ENCODE data around the gene RNF43. TPM values are rescaled to one million over a fixed set of nuclear protein-coding genes. Genes with fewer than 3 reads are reported as not detected.
A peak's percentile ranks its signal among the peaks of the same experiment; 100 is the strongest.

The RNF43 gene
- total RNA-seq, 4 donors from 2014 or later = 46.9 to 104 (median 85.4) TPM

GRCh38 chr17:58373003-58373402 lies 44.3 kb downstream of the RNF43 start:
- Histone ChIP-seq H3K9me3 (no peaks in the 10 kb centered on the region), H3K4me1 (peaks cover 0 to 51% (median 4%) of the 10 kb centered on the region in 4 donors), H3K36me3 (no peaks in the 10 kb centered on the region), H3K4me3 (no peak overlapping the region), H3K27ac (no peak overlapping the region), H3K27me3 (no peaks in the 10 kb centered on the region)
- TF ChIP-seq POLR2A (IDR thresholded peaks at IDR 0.05) = no peak
- TF ChIP-seq, protein P1, sequence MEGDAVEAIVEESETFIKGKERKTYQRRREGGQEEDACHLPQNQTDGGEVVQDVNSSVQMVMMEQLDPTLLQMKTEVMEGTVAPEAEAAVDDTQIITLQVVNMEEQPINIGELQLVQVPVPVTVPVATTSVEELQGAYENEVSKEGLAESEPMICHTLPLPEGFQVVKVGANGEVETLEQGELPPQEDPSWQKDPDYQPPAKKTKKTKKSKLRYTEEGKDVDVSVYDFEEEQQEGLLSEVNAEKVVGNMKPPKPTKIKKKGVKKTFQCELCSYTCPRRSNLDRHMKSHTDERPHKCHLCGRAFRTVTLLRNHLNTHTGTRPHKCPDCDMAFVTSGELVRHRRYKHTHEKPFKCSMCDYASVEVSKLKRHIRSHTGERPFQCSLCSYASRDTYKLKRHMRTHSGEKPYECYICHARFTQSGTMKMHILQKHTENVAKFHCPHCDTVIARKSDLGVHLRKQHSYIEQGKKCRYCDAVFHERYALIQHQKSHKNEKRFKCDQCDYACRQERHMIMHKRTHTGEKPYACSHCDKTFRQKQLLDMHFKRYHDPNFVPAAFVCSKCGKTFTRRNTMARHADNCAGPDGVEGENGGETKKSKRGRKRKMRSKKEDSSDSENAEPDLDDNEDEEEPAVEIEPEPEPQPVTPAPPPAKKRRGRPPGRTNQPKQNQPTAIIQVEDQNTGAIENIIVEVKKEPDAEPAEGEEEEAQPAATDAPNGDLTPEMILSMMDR (IDR thresholded peaks at IDR 0.05) = no peak
- DNase-seq = no peak

- Histone ChIP-seq H3K4me1 (peaks cover 0 to 55% (median 6%) of the 10 kb centered on the region in 4 donors), H3K9me3 (no peaks in the 10 kb centered on the region), H3K36me3 (no peaks in the 10 kb centered on the region), H3K27me3 (no peaks in the 10 kb centered on the region), H3K4me3 (no peak overlapping the region), H3K27ac (peak overlapping the region in 2 of 4 donors; percentile 65 to 66)
- TF ChIP-seq POLR2A (IDR thresholded peaks at IDR 0.05) = no peak
- TF ChIP-seq, protein P1 (IDR thresholded peaks at IDR 0.05) = no peak
- DNase-seq = no peak
Observed at GRCh38 chr17:58371300-58371950, 45.9 kb downstream of the RNF43 start.

GRCh38 chr17:58370716-58371115 lies 46.6 kb downstream of the RNF43 start:
- no peaks in the 10 kb centered on the region for H3K36me3 ChIP-seq
- H3K27me3 ChIP-seq = no peaks in the 10 kb centered on the region
- H3K9me3 ChIP-seq = no peaks in the 10 kb centered on the region
- no peak overlapping the region for H3K4me3 ChIP-seq
- peak overlapping the region in 2 of 4 donors; percentile 65 to 66 for H3K27ac ChIP-seq
- DNase-seq = no peak
- TF ChIP-seq, protein P1 (IDR thresholded peaks at IDR 0.05) = no peak
- TF ChIP-seq POLR2A (IDR thresholded peaks at IDR 0.05) = no peak
- peaks cover 0 to 58% (median 7%) of the 10 kb centered on the region in 4 donors for H3K4me1 ChIP-seq

DNA sequence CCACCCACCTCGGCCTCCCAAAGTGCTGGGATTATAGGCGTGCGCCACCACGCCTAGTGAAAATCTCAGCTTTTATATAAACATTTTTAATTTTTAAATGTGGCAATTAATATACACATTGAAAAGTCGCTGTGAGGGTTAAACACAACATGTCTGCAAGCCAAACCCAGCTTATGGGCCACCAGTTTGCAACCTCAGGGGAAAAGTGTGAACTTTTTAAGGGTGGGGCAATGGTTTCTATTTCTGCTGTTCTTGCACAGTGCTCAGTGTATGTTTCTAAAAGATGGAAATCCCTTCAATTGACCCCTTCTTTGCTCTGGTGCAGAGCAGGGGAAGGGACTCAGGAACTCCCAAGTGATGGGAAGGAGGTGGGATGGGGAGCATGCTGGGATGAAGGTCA lies 47.0 kb downstream of the RNF43 start:
- H3K4me1 ChIP-seq = peaks cover 0 to 58% (median 8%) of the 10 kb centered on the region in 4 donors
- no peaks in the 10 kb centered on the region for H3K27me3 ChIP-seq
- H3K27ac ChIP-seq = peak overlapping the region in 2 of 4 donors; percentile 65 to 66
- DNase-seq = no peak
- TF ChIP-seq POLR2A (IDR thresholded peaks at IDR 0.05) = no peak
- TF ChIP-seq, protein P1 (IDR thresholded peaks at IDR 0.05) = no peak
- no peaks in the 10 kb centered on the region for H3K9me3 ChIP-seq
- H3K4me3 ChIP-seq = no peak overlapping the region
- H3K36me3 ChIP-seq = no peaks in the 10 kb centered on the region

- no peaks in the 10 kb centered on the region for H3K36me3 ChIP-seq
- H3K27ac ChIP-seq = peak overlapping the region in 3 of 4 donors; percentile 53 to 89 (median 66)
- TF ChIP-seq, protein P1 (IDR thresholded peaks at IDR 0.05) = no peak
- no peak for TF ChIP-seq POLR2A (IDR thresholded peaks at IDR 0.05)
- peaks cover 0 to 58% (median 8%) of the 10 kb centered on the region in 4 donors for H3K4me1 ChIP-seq
- no peak overlapping the region for H3K4me3 ChIP-seq
- no peaks in the 10 kb centered on the region for H3K27me3 ChIP-seq
- peak in 1 of 3 donors; percentile 75 for DNase-seq
- no peaks in the 10 kb centered on the region for H3K9me3 ChIP-seq
Observed at GRCh38 chr17:58369214-58370031, 47.9 kb downstream of the RNF43 start.
